ENCODE data around the gene TOP2B.

DNA sequence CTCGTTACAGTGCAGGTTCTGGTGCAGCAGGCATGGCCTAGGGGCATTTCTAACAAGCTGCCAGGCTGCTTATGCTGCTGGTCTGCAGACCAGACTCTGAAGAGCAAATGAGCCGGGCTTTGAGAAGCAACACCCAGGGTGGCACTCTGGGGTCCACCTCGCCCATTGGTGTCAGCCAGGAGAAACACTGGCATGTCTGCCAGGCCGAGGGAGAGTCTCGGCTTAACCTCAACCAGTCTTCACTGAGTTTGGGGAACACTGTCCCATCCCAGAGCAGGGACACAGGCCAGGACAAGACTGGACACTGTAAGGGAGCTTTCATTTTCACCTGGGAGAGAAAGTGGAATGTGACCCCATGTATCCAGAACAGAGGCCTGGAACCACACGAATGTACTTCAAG lies 93.4 kb downstream of the TOP2B start:
- TF ChIP-seq YY1 (IDR thresholded peaks at IDR 0.05) (no peak), GABPA (IDR thresholded peaks at IDR 0.05 in 1 of 2, conservative IDR thresholded peaks at IDR 0.05 in 1 of 2) (no peak), SP1 (IDR thresholded peaks at IDR 0.05) (no peak), FOXA1 (IDR thresholded peaks at IDR 0.05) (no peak), FOXA2 (IDR thresholded peaks at IDR 0.05) (no peak)
- TF ChIP-seq, protein P1, sequence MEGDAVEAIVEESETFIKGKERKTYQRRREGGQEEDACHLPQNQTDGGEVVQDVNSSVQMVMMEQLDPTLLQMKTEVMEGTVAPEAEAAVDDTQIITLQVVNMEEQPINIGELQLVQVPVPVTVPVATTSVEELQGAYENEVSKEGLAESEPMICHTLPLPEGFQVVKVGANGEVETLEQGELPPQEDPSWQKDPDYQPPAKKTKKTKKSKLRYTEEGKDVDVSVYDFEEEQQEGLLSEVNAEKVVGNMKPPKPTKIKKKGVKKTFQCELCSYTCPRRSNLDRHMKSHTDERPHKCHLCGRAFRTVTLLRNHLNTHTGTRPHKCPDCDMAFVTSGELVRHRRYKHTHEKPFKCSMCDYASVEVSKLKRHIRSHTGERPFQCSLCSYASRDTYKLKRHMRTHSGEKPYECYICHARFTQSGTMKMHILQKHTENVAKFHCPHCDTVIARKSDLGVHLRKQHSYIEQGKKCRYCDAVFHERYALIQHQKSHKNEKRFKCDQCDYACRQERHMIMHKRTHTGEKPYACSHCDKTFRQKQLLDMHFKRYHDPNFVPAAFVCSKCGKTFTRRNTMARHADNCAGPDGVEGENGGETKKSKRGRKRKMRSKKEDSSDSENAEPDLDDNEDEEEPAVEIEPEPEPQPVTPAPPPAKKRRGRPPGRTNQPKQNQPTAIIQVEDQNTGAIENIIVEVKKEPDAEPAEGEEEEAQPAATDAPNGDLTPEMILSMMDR (IDR thresholded peaks at IDR 0.05; ENCODE audit: low read depth, low read length, missing input control) = no peak
- TF ChIP-seq, protein P2, sequence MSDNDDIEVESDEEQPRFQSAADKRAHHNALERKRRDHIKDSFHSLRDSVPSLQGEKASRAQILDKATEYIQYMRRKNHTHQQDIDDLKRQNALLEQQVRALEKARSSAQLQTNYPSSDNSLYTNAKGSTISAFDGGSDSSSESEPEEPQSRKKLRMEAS (IDR thresholded peaks at IDR 0.05) = no peak
- TF ChIP-seq, protein P3, sequence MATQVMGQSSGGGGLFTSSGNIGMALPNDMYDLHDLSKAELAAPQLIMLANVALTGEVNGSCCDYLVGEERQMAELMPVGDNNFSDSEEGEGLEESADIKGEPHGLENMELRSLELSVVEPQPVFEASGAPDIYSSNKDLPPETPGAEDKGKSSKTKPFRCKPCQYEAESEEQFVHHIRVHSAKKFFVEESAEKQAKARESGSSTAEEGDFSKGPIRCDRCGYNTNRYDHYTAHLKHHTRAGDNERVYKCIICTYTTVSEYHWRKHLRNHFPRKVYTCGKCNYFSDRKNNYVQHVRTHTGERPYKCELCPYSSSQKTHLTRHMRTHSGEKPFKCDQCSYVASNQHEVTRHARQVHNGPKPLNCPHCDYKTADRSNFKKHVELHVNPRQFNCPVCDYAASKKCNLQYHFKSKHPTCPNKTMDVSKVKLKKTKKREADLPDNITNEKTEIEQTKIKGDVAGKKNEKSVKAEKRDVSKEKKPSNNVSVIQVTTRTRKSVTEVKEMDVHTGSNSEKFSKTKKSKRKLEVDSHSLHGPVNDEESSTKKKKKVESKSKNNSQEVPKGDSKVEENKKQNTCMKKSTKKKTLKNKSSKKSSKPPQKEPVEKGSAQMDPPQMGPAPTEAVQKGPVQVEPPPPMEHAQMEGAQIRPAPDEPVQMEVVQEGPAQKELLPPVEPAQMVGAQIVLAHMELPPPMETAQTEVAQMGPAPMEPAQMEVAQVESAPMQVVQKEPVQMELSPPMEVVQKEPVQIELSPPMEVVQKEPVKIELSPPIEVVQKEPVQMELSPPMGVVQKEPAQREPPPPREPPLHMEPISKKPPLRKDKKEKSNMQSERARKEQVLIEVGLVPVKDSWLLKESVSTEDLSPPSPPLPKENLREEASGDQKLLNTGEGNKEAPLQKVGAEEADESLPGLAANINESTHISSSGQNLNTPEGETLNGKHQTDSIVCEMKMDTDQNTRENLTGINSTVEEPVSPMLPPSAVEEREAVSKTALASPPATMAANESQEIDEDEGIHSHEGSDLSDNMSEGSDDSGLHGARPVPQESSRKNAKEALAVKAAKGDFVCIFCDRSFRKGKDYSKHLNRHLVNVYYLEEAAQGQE (IDR thresholded peaks at IDR 0.05) = no peak
